Keratinocyte (primary cell): ENCODE data around the gene EBF3. TPM values are rescaled to one million over a fixed set of nuclear protein-coding genes. Genes with fewer than 3 reads are reported as not detected.

Source experiments
- DNase-seq: peaks from one replicate; pipeline ENCODE4 v3.0.0-alpha.2; 2011; ENCODE audit warnings: low read depth, missing footprints, low spot score
- FAIRE-seq: peaks from 2 replicates; lab custom pipeline; 2011; peaks lifted over from hg19 to GRCh38; lab: Jason Lieb, UNC
- H2AFZ ChIP-seq: 2 replicates; pipeline ENCODE4 v1.6.0; 2012; ENCODE audit warnings: low read length, control low read depth, inconsistent platforms; ENCODE audit not compliant: control insufficient read depth
- H3K27ac ChIP-seq: 2 replicates; pipeline ENCODE4 v1.5.1; 2011; ENCODE audit warnings: low read length; ENCODE audit not compliant: control insufficient read depth, insufficient read depth
- H3K27me3 ChIP-seq: 3 replicates; pipeline ENCODE4 v1.6.0; 2011; ENCODE audit warnings: low read length; ENCODE audit not compliant: control insufficient read depth, insufficient read depth; ENCODE audit errors: extremely low read depth
- H3K36me3 ChIP-seq, 2 experiments: 2 replicates in 1 of 2; 3 replicates in 1 of 2; pipeline ENCODE4 v1.5.1; 2011; ENCODE audit warnings: low read length in 2 of 2, mild to moderate bottlenecking in 1 of 2; ENCODE audit not compliant: control insufficient read depth in 2 of 2, insufficient read depth in 2 of 2; ENCODE audit errors: extremely low read depth in 1 of 2
- H3K4me1 ChIP-seq: 3 replicates; pipeline ENCODE4 v1.5.1; 2011; ENCODE audit warnings: low read length; ENCODE audit not compliant: control insufficient read depth, insufficient read depth; ENCODE audit errors: extremely low read depth
- H3K4me2 ChIP-seq: 3 replicates; pipeline ENCODE4 v1.6.0; 2011; ENCODE audit warnings: low read depth, low read length; ENCODE audit not compliant: control insufficient read depth, insufficient read depth; ENCODE audit errors: extremely low read depth
- H3K4me3 ChIP-seq, 3 experiments: fragments of 200-600 bp in 1 of 3; sonication (generic) in 1 of 3; 2 replicates in 2 of 3; 3 replicates in 1 of 3; pipeline ENCODE4 v1.5.1; 2011 to 2016; ENCODE audit warnings: low read length in 3 of 3, mild to moderate bottlenecking in 3 of 3, control low read depth in 2 of 3, inconsistent platforms in 1 of 3, low read depth in 1 of 3, mixed read lengths in 1 of 3, mixed run types in 1 of 3, moderate library complexity in 1 of 3; ENCODE audit not compliant: control insufficient read depth in 2 of 3, insufficient read depth in 2 of 3; ENCODE audit errors: extremely low read depth in 1 of 3
- H3K79me2 ChIP-seq: 2 replicates; pipeline ENCODE4 v1.6.0; 2012; ENCODE audit warnings: low read length; ENCODE audit not compliant: control insufficient read depth, insufficient read depth
- H3K9ac ChIP-seq: 3 replicates; pipeline ENCODE4 v1.6.0; 2011; ENCODE audit warnings: low read length; ENCODE audit not compliant: control insufficient read depth, insufficient read depth; ENCODE audit errors: extremely low read depth
- H3K9me1 ChIP-seq: 3 replicates; pipeline ENCODE4 v1.6.0; 2011; ENCODE audit warnings: low read length; ENCODE audit not compliant: control insufficient read depth, insufficient read depth; ENCODE audit errors: extremely low read depth
- H3K9me3 ChIP-seq: 2 replicates; pipeline ENCODE4 v1.5.1; 2012; ENCODE audit warnings: low read depth, low read length; ENCODE audit not compliant: control insufficient read depth
- H4K20me1 ChIP-seq: 3 replicates; pipeline ENCODE4 v1.6.0; 2011; ENCODE audit warnings: low read length; ENCODE audit not compliant: control insufficient read depth, insufficient read depth; ENCODE audit errors: extremely low read depth
- EZH2 ChIP-seq: IDR thresholded peaks from one replicate; pipeline ENCODE4 v1.6.1; 2012; ENCODE audit warnings: inconsistent platforms, mild to moderate bottlenecking, low read length, moderate library complexity
- dilution Hi-C: fragments of 300-500 bp; cut with MboI; formaldehyde crosslinking; loops from one replicate; pipeline ENCODE4 v1.7.0; 2020; ENCODE audit warnings: low sequenced_read_pairs; ENCODE audit not compliant: extremely low pct_ligation_motif_present
- polyA plus RNA-seq, 5 experiments: library from polyadenylated mRNA; depleted of rRNA in 3 of 5; stranded (reverse) in 3 of 5; stranded (forward) in 1 of 5; unstranded in 1 of 5; fragments of >200 nt; gene quantifications; 1 replicate in 1 of 5; 2 replicates in 3 of 5; 3 replicates in 1 of 5; pipeline versions ENCODE4 v1.2.1 to v1.2.3, GENCODE V29; 2011 to 2012; ENCODE audit warnings: missing spikeins in 2 of 5, low read depth in 1 of 5, low replicate concordance in 1 of 5
- TF ChIP-seq, protein P1 (sequence below), 3 experiments: IDR thresholded peaks in 1 of 3; conservative IDR thresholded peaks in 1 of 3; optimal IDR thresholded peaks in 1 of 3; 2 replicates in 2 of 3; 3 replicates in 1 of 3; pipeline versions ENCODE3 to v1.5.1; 2011; ENCODE audit warnings: low read length in 3 of 3, mild to moderate bottlenecking in 3 of 3, moderate library complexity in 2 of 3, control low read depth in 1 of 3, inconsistent platforms in 1 of 3; ENCODE audit not compliant: insufficient read depth in 2 of 3; ENCODE audit errors: extremely low read depth in 1 of 3

EBF3 gene
- polyA plus RNA-seq, 1 donor (not counting 4 experiments of a cell fraction or from before 2014, with no cell fraction given): not detected

DNA sequence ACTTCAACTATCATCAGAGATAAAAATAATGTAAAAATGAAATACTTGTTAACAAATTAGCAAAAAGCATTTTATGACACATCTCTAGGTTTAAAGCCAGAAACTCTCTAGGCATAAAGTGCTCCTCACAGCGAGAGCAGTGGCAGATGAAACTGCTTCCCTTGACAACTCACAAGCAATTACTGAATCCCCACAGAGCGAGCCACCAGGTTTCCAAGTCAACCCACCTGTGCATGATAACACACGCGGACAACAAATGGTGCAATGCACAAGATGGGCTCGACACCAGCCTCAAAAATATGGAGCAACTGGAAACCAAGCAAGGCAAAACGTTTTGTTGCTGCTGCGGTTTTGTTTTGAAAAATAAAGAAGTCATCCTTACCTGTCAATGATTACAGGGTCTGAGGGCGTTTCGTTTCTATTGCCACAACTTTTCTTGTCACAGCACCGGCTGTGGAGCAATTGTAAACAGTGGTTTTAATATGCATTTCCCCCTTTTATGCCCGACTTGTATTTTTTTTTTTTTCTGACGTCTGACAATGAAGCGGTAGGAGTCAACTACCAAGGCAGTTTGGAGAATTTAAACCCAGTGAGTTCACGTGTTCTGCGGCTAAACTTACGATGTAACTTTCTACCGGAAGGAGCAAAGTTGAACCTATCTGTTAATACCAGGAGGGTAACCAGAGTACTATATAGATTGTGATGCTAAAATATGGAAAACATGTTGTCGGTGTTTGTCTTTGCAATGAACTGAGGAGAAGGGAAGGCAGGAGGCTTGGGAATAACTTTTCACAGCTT, 7.0 kb downstream of the EBF3 start:
- Histone ChIP-seq H3K9me3 (no peaks in the 10 kb centered on the region), H3K9ac (no peak overlapping the region), H3K27ac (no peak overlapping the region), H2AFZ (no peak overlapping the region), H3K4me2 (no peak overlapping the region), H3K36me3 (no peaks in the 10 kb centered on the region), H3K79me2 (no peaks in the 10 kb centered on the region), H3K9me1 (no peaks in the 10 kb centered on the region), H3K4me1 (no peaks in the 10 kb centered on the region), H4K20me1 (no peaks in the 10 kb centered on the region), H3K4me3 (no peak overlapping the region), H3K27me3 (peaks cover 62% of the 10 kb centered on the region)
- TF ChIP-seq, protein P1, sequence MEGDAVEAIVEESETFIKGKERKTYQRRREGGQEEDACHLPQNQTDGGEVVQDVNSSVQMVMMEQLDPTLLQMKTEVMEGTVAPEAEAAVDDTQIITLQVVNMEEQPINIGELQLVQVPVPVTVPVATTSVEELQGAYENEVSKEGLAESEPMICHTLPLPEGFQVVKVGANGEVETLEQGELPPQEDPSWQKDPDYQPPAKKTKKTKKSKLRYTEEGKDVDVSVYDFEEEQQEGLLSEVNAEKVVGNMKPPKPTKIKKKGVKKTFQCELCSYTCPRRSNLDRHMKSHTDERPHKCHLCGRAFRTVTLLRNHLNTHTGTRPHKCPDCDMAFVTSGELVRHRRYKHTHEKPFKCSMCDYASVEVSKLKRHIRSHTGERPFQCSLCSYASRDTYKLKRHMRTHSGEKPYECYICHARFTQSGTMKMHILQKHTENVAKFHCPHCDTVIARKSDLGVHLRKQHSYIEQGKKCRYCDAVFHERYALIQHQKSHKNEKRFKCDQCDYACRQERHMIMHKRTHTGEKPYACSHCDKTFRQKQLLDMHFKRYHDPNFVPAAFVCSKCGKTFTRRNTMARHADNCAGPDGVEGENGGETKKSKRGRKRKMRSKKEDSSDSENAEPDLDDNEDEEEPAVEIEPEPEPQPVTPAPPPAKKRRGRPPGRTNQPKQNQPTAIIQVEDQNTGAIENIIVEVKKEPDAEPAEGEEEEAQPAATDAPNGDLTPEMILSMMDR (optimal IDR thresholded peaks at IDR 0.05 in 1 of 3, IDR thresholded peaks at IDR 0.05 in 1 of 3, conservative IDR thresholded peaks at IDR 0.05 in 1 of 3; ENCODE audit: extremely low read depth in 1 of 3, insufficient read depth in 2 of 3, low read length in 3 of 3): no peak
- peak; percentile 54 for TF ChIP-seq EZH2
- DNase-seq: no peak
- dilution Hi-C loops: no loop called here
- no peak for FAIRE-seq

DNA sequence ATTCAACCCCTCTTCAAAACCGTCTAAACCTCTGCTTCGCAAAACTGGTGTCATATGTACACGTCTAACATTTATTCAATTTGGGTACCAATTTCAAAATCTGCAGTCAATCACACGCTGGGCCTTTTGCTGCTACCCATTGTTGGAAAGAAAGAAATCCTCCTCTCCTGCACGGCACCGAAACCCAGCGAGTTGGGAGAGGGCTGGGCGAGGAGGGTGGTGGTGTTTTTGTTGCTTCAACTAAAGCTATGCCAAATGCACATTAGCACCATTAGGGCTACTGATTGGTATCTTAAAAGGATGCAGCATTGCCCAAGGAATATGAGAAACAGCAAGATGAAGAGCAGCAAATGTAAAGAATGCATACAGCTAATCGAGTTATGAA, 7.8 kb downstream of the EBF3 start:
- no peaks in the 10 kb centered on the region for H3K4me1 ChIP-seq
- no peak overlapping the region for H3K9ac ChIP-seq
- no peaks in the 10 kb centered on the region for H3K9me3 ChIP-seq
- no peak for FAIRE-seq
- no peak overlapping the region for H3K27ac ChIP-seq
- peaks cover 54% of the 10 kb centered on the region for H3K27me3 ChIP-seq
- dilution Hi-C loops: no loop called here
- no peak overlapping the region for H2AFZ ChIP-seq
- TF ChIP-seq, protein P1 (optimal IDR thresholded peaks at IDR 0.05 in 1 of 3, IDR thresholded peaks at IDR 0.05 in 1 of 3, conservative IDR thresholded peaks at IDR 0.05 in 1 of 3; ENCODE audit: extremely low read depth in 1 of 3, insufficient read depth in 2 of 3, low read length in 3 of 3): no peak
- no peak for TF ChIP-seq EZH2
- H3K4me3 ChIP-seq: no peak overlapping the region
- no peaks in the 10 kb centered on the region for H3K36me3 ChIP-seq
- DNase-seq: no peak
- no peaks in the 10 kb centered on the region for H3K9me1 ChIP-seq
- no peaks in the 10 kb centered on the region for H4K20me1 ChIP-seq
- H3K4me2 ChIP-seq: no peak overlapping the region
- no peaks in the 10 kb centered on the region for H3K79me2 ChIP-seq
